GM12872 (cell line): Measurements from ENCODE around the gene PPARGC1A.

Experiments used
- TF ChIP-seq, protein P1 (sequence below): IDR thresholded peaks from 3 replicates; pipeline ENCODE4 v1.5.1; 2011; ENCODE audit warnings: low read depth, mild to moderate bottlenecking, low read length, moderate library complexity; ENCODE audit not compliant: insufficient read depth

Gene PPARGC1A

DNA sequence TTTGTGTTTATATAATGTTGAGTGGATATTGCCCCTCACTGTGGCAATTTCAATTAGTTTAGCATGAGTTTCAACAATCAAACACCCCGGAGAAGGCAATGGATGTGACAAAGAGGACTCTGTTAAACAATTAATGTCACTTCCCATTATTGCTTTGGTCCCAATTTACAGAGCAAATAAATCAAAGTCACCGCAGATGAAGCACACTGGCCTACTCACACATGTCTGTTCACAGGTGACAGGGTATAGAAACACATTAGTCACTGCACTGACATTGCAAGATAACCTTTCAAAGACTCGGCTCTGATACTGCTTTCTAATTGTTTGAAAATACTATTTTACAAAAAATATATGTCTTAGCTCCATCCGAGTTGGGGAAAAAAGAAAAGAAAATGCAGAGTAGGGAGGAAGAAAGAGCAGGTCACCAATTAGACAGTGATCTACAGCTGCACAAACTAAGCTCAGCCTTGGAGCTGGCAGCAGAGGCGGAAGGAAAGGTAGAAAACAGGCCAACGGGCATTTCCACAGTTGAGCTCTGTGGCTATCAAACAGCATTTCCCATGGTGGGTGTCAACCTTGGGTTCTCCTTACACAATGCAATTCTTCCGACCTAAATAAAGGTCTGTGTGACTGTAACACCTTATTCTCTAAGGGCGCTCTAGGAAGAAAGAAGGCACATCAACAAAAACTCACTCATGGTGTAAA, 53.9 kb downstream of the PPARGC1A start:
- TF ChIP-seq, protein P1, sequence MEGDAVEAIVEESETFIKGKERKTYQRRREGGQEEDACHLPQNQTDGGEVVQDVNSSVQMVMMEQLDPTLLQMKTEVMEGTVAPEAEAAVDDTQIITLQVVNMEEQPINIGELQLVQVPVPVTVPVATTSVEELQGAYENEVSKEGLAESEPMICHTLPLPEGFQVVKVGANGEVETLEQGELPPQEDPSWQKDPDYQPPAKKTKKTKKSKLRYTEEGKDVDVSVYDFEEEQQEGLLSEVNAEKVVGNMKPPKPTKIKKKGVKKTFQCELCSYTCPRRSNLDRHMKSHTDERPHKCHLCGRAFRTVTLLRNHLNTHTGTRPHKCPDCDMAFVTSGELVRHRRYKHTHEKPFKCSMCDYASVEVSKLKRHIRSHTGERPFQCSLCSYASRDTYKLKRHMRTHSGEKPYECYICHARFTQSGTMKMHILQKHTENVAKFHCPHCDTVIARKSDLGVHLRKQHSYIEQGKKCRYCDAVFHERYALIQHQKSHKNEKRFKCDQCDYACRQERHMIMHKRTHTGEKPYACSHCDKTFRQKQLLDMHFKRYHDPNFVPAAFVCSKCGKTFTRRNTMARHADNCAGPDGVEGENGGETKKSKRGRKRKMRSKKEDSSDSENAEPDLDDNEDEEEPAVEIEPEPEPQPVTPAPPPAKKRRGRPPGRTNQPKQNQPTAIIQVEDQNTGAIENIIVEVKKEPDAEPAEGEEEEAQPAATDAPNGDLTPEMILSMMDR = no peak

DNA sequence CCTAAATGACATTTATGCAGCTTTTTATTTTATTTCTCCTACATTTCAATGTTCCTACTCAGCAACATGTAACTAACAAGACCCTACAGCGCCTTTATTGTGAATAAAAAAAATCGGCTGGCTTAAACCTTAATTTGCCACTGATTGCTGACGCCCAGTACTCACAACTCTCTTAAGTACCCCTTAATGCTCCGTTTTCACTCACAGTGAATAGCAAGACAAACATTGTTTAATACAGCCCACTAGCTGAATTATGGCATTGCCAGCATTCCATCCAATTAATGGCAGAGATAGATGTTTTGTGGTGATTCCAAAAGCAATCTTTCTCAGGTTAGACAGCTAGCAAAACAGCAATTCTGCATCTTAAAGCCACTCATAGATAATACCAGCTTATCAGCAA, 61.1 kb downstream of the PPARGC1A start:
- TF ChIP-seq, protein P1 = no peak

DNA sequence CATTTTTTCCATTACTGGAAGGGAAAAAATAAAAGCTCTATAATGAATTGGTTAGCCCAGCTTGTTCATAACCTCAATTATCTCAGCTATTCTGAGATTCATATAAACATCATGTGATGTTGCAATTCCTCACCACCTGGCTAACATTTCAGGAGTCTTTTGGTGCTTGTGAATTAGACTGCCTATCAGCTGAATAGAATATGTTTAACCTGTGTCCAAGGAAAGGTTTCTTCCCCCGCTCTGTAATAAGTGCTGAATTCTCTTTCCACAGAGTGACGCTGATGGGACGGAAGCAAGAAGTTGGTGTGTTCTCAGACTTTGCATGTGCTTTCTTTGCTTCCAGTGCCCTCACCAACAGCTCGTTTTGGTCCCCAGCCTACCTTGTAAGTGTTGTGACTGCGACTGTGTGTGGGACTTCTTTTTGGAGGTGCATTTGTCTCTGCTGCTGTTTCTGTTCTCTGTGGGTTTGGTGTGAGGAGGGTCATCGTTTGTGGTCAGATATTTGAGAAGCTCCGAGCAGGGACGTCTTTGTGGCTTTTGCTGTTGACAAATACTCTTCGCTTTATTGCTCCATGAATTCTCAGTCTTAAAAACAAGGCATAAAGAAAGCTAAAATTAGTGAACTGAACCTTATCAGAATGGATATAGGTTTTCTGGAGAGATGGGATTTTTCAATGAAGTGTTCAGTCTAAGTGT, 61.7 kb downstream of the PPARGC1A start:
- TF ChIP-seq, protein P1 = no peak

DNA sequence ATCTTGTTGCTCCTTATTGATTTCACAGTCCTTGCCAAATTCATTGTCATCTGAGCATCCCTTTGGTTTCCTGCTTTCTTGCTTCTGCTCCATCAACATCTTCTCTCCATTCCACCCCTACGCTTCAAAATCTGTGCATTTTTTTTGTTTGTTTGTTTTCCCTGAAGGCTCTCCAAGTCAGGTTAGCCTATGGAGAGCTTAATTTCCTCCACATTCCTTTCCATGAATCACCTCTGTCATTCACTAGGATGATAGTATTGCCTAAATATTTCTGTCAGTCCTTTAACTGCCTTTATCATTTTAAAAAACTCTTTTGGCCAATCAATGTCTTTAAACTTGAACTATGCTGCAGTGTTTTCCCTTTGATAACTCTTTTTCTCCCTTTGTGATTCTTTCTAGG, 67.7 kb downstream of the PPARGC1A start:
- TF ChIP-seq, protein P1 = no peak

DNA sequence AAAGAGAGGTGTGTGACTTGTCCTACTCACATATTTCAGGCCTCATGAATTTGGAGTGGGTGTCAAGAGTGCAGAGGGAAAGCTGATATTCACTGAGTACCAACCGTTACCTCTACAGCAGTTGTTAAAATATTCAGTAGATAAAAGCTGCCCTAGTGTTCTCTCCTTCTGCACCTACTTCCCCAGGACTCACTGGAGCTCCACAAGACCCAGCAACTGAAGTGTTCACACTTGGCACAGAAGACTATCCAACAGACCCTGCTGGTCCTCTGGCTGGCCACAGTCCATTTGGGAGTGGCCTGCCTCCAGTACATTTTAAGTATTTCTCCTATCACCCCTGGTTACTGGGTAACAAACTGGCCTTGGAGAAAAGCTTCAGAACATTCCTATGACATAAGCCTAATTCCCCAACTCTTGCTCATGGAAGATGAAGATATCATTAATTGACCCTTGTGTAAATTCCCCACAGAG, 70.8 kb downstream of the PPARGC1A start:
- TF ChIP-seq, protein P1 = no peak

DNA sequence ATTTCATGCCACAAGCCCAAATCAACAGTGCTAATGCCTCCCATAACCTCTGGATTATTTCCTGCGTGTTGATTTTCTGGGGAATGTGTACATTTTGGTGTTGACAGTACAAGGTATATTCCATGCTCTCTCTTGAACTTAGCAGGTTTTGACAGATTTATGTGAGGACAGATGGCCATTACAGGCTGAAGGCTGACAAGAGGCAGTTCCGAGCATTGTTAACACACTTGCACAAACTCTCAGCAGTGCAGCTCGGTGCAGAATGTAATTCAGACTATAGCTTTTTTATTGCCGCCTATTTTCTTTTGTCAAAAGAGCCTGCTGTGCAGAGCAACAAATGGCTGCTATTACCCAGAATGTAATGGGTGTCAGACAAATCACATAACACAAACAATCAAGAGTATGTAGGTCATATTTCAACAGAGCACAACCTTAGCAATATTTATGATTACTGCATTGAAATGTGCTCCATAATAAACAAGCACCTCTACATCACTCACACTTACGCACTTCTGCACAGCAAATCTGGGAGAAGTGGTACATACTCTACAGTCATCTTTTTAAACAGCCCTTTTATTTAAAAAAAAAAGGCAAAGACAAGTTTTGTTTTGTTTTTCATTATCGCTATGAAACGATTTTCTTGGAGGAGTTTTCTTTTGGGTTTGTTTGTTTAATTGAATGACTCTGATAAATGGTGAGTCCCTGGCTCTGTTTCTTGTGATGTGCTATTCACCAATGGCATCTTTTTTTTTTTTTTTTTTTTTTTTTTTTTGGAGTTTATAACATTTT, 71.6 kb downstream of the PPARGC1A start:
- TF ChIP-seq, protein P1 = no peak
